Activated CD4-positive, alpha-beta memory T cell treated with anti-CD3 and anti-CD28 coated beads for 36 hours (primary cell): ENCODE measurements around the gene RADIL. TPM values are rescaled to one million over a fixed set of nuclear protein-coding genes. Genes with fewer than 3 reads are reported as not detected.
"Not testable (repeated sequence)": the region's sequence is repeated elsewhere in the genome, so short reads cannot be mapped to it uniquely, and the experiment has no call there.

Source experiments
- CTCF ChIA-PET: fragments of 350-600 bp; sonication (Branson Sonifier 250); formaldehyde crosslinking; loops from one replicate; lab custom pipeline; 2021; ENCODE audit warnings: antibody characterized with exemption, inconsistent platforms; lab: Charles Lee
- POLR2A ChIA-PET: fragments of 350-600 bp; sonication (Branson Sonifier 250); formaldehyde crosslinking; loops from one replicate; lab custom pipeline; 2021; ENCODE audit warnings: antibody characterized with exemption; lab: Charles Lee
- DNase-seq: peaks from one replicate; pipeline ENCODE4 v3.0.0-alpha.2; 2020
- H3K27ac Mint-ChIP-seq: one replicate; pipeline ENCODE4 v1.8.0; 2021; ENCODE audit warnings: mixed read lengths
- H3K27me3 Mint-ChIP-seq: one replicate; pipeline ENCODE4 v1.8.0; 2021; ENCODE audit warnings: mixed read lengths
- H3K36me3 Mint-ChIP-seq: one replicate; pipeline ENCODE4 v1.8.0; 2021; ENCODE audit warnings: mixed read lengths
- H3K4me1 Mint-ChIP-seq: one replicate; pipeline ENCODE4 v1.8.0; 2021; ENCODE audit warnings: low read depth, mixed read lengths
- H3K4me3 Mint-ChIP-seq: one replicate; pipeline ENCODE4 v1.8.0; 2021; ENCODE audit warnings: mild to moderate bottlenecking, mixed read lengths
- H3K9me3 Mint-ChIP-seq: one replicate; pipeline ENCODE4 v1.8.0; 2021; ENCODE audit warnings: mixed read lengths
- intact Hi-C: fragments of 100-400 bp; cut with micrococcal nuclease; formaldehyde crosslinking; loops from one replicate; pipeline ENCODE4 v1.15.1; 2023
- total RNA-seq, 2 experiments: library from RNA; stranded (reverse); gene quantifications; one replicate each; pipeline ENCODE4 v1.2.3, GENCODE V29; 2021

Gene RADIL
- total RNA-seq, 2 experiments from 2014 or later, result 0.15 to 0.19 TPM

- Mint-ChIP-seq H3K27ac (no peak overlapping the region), H3K9me3 (peaks cover 7% of the 10 kb centered on the region), H3K4me3 (no peak overlapping the region), H3K27me3 (peaks cover 8% of the 10 kb centered on the region), H3K36me3 (no peaks in the 10 kb centered on the region), H3K4me1 (no peaks in the 10 kb centered on the region)
- intact Hi-C loops, result no loop called here
- ChIA-PET POLR2A (no interaction called here), CTCF (interaction anchor here (1.5 kb wide), 1 partner anchor 11 kb away, joined by 5 read pairs; the partner anchor contains the start of gene RADIL)
- DNase-seq, result no peak
These were observed 10.5 kb upstream of the RADIL start for GRCh38 chr7:4893929-4894475.

GRCh38 chr7:4893188-4893587 is 9.7 kb upstream of the RADIL start:
- DNase-seq, intact Hi-C loops, POLR2A ChIA-PET, H3K4me3 Mint-ChIP-seq, H3K27ac Mint-ChIP-seq, CTCF ChIA-PET, H3K27me3 Mint-ChIP-seq, H3K36me3 Mint-ChIP-seq, H3K4me1 Mint-ChIP-seq, H3K9me3 Mint-ChIP-seq: not testable (repeated sequence)

- H3K27me3 Mint-ChIP-seq, result peaks cover 14% of the 10 kb centered on the region
- H3K27ac Mint-ChIP-seq, H3K9me3 Mint-ChIP-seq, H3K4me1 Mint-ChIP-seq, intact Hi-C loops, H3K4me3 Mint-ChIP-seq, DNase-seq, POLR2A ChIA-PET, H3K36me3 Mint-ChIP-seq: not testable (repeated sequence)
- CTCF ChIA-PET, result interaction anchor here (1.4 kb wide), 1 partner anchor 8 kb away, joined by 4 read pairs; the partner anchor contains the start of gene RADIL
These were observed 8.0 kb upstream of the RADIL start for GRCh38 chr7:4891522-4891921.

- DNase-seq, result no peak
- Mint-ChIP-seq H3K4me3 (no peak overlapping the region), H3K36me3 (no peaks in the 10 kb centered on the region), H3K4me1 (no peaks in the 10 kb centered on the region), H3K27me3 (peaks cover 13% of the 10 kb centered on the region), H3K9me3 (peaks cover 7% of the 10 kb centered on the region), H3K27ac (no peak overlapping the region)
- ChIA-PET POLR2A (no interaction called here), CTCF (interaction anchor here (0.6 to 1.0 kb wide), 2 partner anchors 59 to 195 kb away, joined by 3 to 4 read pairs; no protein-coding TSS in a partner anchor)
- intact Hi-C loops, result no loop called here
These were observed 6.2 kb upstream of the RADIL start for GRCh38 chr7:4889682-4890081.

- ChIA-PET POLR2A (no interaction called here), CTCF (no interaction called here)
- H3K4me1 Mint-ChIP-seq, result no peaks in the 10 kb centered on the region
These were observed 4.6 kb upstream of the RADIL start for GRCh38 chr7:4888161-4888560.

GRCh38 chr7:4886671-4887070 is 3.2 kb upstream of the RADIL start:
- DNase-seq, result no peak
- H3K4me3 Mint-ChIP-seq, result no peak overlapping the region
- no peaks in the 10 kb centered on the region for H3K9me3 Mint-ChIP-seq
- H3K27ac Mint-ChIP-seq, result no peak overlapping the region
- intact Hi-C loops, result no loop called here
- peaks cover 27% of the 10 kb centered on the region for H3K27me3 Mint-ChIP-seq
- ChIA-PET POLR2A (no interaction called here), CTCF (interaction anchor here (1.1 kb wide), 1 partner anchor 36 kb away, joined by 3 read pairs; no protein-coding TSS in a partner anchor)
- H3K36me3 Mint-ChIP-seq, result no peaks in the 10 kb centered on the region
- peaks cover 10% of the 10 kb centered on the region for H3K4me1 Mint-ChIP-seq

More at GRCh38 chr7:4888161-4888560, 4.6 kb upstream of the RADIL start:
- Mint-ChIP-seq H3K4me3 (no peak overlapping the region), H3K27ac (no peak overlapping the region), H3K27me3 (peaks cover 15% of the 10 kb centered on the region), H3K9me3 (no peaks in the 10 kb centered on the region), H3K36me3 (no peaks in the 10 kb centered on the region)
- intact Hi-C loops, result no loop called here
- DNase-seq, result no peak

GRCh38 chr7:4885317-4885807 is 1.8 kb upstream of the RADIL start:
- Mint-ChIP-seq H3K9me3 (no peaks in the 10 kb centered on the region), H3K27ac (no peak overlapping the region), H3K27me3 (peaks cover 30% of the 10 kb centered on the region), H3K4me3 (no peak overlapping the region), H3K4me1 (peaks cover 10% of the 10 kb centered on the region), H3K36me3 (no peaks in the 10 kb centered on the region)
- CTCF ChIA-PET, result interaction anchor here (0.6 to 3.5 kb wide), 2 partner anchors 45 to 87 kb away, joined by 3 to 19 read pairs; no protein-coding TSS in a partner anchor
- POLR2A ChIA-PET, result no interaction called here
- no peak for DNase-seq
- intact Hi-C loops, result no loop called here

GRCh38 chr7:4884164-4884563 is 648 bp upstream of the RADIL start:
- no peak overlapping the region for H3K4me3 Mint-ChIP-seq
- H3K9me3 Mint-ChIP-seq, result no peaks in the 10 kb centered on the region
- no peaks in the 10 kb centered on the region for H3K36me3 Mint-ChIP-seq
- no peak for DNase-seq
- peaks cover 29% of the 10 kb centered on the region for H3K27me3 Mint-ChIP-seq
- H3K27ac Mint-ChIP-seq, result no peak overlapping the region
- intact Hi-C loops, result no loop called here
- POLR2A ChIA-PET, result no interaction called here
- H3K4me1 Mint-ChIP-seq, result peaks cover 10% of the 10 kb centered on the region
- CTCF ChIA-PET, result interaction anchor here (1.0 to 3.5 kb wide), 18 partner anchors 8 to 307 kb away, joined by 3 to 19 read pairs (median 4); partner anchors contain the start of gene AP5Z1

- no peak for DNase-seq
- Mint-ChIP-seq H3K4me1 (peaks cover 10% of the 10 kb centered on the region), H3K27ac (no peak overlapping the region), H3K36me3 (no peaks in the 10 kb centered on the region), H3K9me3 (no peaks in the 10 kb centered on the region), H3K27me3 (peaks cover 27% of the 10 kb centered on the region), H3K4me3 (peak overlapping the region; percentile 51)
- CTCF ChIA-PET, result interaction anchor here (0.6 to 3.5 kb wide), 23 partner anchors 9 to 308 kb away, joined by 3 to 19 read pairs (median 4); partner anchors contain the start of genes AP5Z1 and PAPOLB
- POLR2A ChIA-PET, result no interaction called here
- intact Hi-C loops, result loop anchor here (1.0 kb wide), 4 partner anchors 34 to 272 kb away; no protein-coding TSS in a partner anchor
These were observed 514 bp downstream of the RADIL start for GRCh38 chr7:4883033-4883371.

- Mint-ChIP-seq H3K4me3 (peak overlapping the region; percentile 51), H3K4me1 (peaks cover 10% of the 10 kb centered on the region), H3K27ac (no peak overlapping the region), H3K9me3 (no peaks in the 10 kb centered on the region), H3K36me3 (no peaks in the 10 kb centered on the region), H3K27me3 (peaks cover 25% of the 10 kb centered on the region)
- DNase-seq, result no peak
- intact Hi-C loops, result loop anchor here (1.0 kb wide), 4 partner anchors 33 to 271 kb away; no protein-coding TSS in a partner anchor
- POLR2A ChIA-PET, result no interaction called here
- CTCF ChIA-PET, result interaction anchor here (1.1 to 3.5 kb wide), 8 partner anchors 9 to 307 kb away, joined by 3 to 19 read pairs (median 6); no protein-coding TSS in a partner anchor
These were observed 1.1 kb downstream of the RADIL start for GRCh38 chr7:4882169-4883032.

GRCh38 chr7:4880218-4880617 is 3.3 kb downstream of the RADIL start:
- H3K4me3 Mint-ChIP-seq, result no peak overlapping the region
- H3K36me3 Mint-ChIP-seq, result no peaks in the 10 kb centered on the region

More at GRCh38 chr7:4880218-4880617, 3.3 kb downstream of the RADIL start:
- Mint-ChIP-seq H3K27me3 (peaks cover 22% of the 10 kb centered on the region), H3K27ac (no peak overlapping the region), H3K4me1 (peaks cover 10% of the 10 kb centered on the region), H3K9me3 (no peaks in the 10 kb centered on the region)
- POLR2A ChIA-PET, result no interaction called here
- no peak for DNase-seq
- intact Hi-C loops, result no loop called here
- CTCF ChIA-PET, result no interaction called here
